GM06990 (cell line): ENCODE results near the gene LDAH.

Experiments
- DNase-seq: peaks from one replicate; pipeline ENCODE4 v3.0.0-alpha.2; 2011; ENCODE audit not compliant: insufficient read length; ENCODE audit errors: extremely low read depth
- H3K27me3 ChIP-seq: replicated peaks from 2 replicates; pipeline ENCODE4 v1.6.0; 2011; ENCODE audit warnings: low read length; ENCODE audit not compliant: control insufficient read depth, insufficient read depth
- H3K36me3 ChIP-seq: 2 replicates; pipeline ENCODE4 v1.5.1; 2011; ENCODE audit warnings: low read length; ENCODE audit not compliant: control insufficient read depth, insufficient read depth
- H3K4me3 ChIP-seq: replicated peaks from 2 replicates; pipeline ENCODE4 v1.5.1; 2011; ENCODE audit warnings: low read depth, mild to moderate bottlenecking, control low read depth, low read length
- CTCF ChIP-seq: IDR thresholded peaks from 2 replicates; pipeline ENCODE4 v1.5.1; 2011; ENCODE audit warnings: low read length, control low read depth, mild to moderate bottlenecking, inconsistent platforms; ENCODE audit not compliant: insufficient read depth, poor library complexity, severe bottlenecking

LDAH gene

GRCh38 chr2:20678086-20678395 lies 144.9 kb downstream of the LDAH start:
- no peak overlapping the region for H3K4me3 ChIP-seq
- DNase-seq, result no peak

GRCh38 chr2:20677301-20678085 lies 145.4 kb downstream of the LDAH start:
- Histone ChIP-seq H3K27me3 (no peaks in the 10 kb centered on the region), H3K4me3 (peak overlapping the region; percentile 6; the same call in 1 of the 2 replicates), H3K36me3 (no peaks in the 10 kb centered on the region)
- peak; percentile 54 for TF ChIP-seq CTCF
- DNase-seq, result no peak

More at GRCh38 chr2:20678086-20678395, 144.9 kb downstream of the LDAH start:
- no peak for TF ChIP-seq CTCF
- H3K27me3 ChIP-seq, result no peaks in the 10 kb centered on the region
- H3K36me3 ChIP-seq, result no peaks in the 10 kb centered on the region

- DNase-seq, result peak; percentile 75
- peak; percentile 44 for TF ChIP-seq CTCF
- Histone ChIP-seq H3K27me3 (no peaks in the 10 kb centered on the region), H3K4me3 (no peak overlapping the region), H3K36me3 (no peaks in the 10 kb centered on the region)
Measured at GRCh38 chr2:20676353-20677215, 146.3 kb downstream of the LDAH start.

- TF ChIP-seq CTCF, result no peak
- Histone ChIP-seq H3K36me3 (no peaks in the 10 kb centered on the region), H3K27me3 (no peaks in the 10 kb centered on the region), H3K4me3 (no peak overlapping the region)
- peak; percentile 70 for DNase-seq
Measured at GRCh38 chr2:20675701-20676352, 147.1 kb downstream of the LDAH start.

- no peak for DNase-seq
- no peaks in the 10 kb centered on the region for H3K27me3 ChIP-seq
- no peaks in the 10 kb centered on the region for H3K36me3 ChIP-seq
- no peak overlapping the region for H3K4me3 ChIP-seq
- TF ChIP-seq CTCF, result no peak
Measured at GRCh38 chr2:20674974-20675679, 147.8 kb downstream of the LDAH start.
